Measurements from ENCODE around the gene G6PC2. TPM values are rescaled to one million over a fixed set of nuclear protein-coding genes. Genes with fewer than 3 reads are reported as not detected.
A peak's percentile ranks its signal among the peaks of the same experiment; 100 is the strongest.

The G6PC2 gene
- total RNA-seq, 2 donors from 2014 or later, result 21.3 to 35.3 TPM

GRCh38 chr2:168939918-168940317 is 38.8 kb downstream of the G6PC2 start:
- H3K36me3 ChIP-seq (replicated peaks in 1 of 2; ENCODE audit: insufficient read depth in 1 of 2, low read depth in 2 of 2), result no peaks in the 10 kb centered on the region
- no peaks in the 10 kb centered on the region for H3K9me3 ChIP-seq
- no peaks in the 10 kb centered on the region for H3K27me3 ChIP-seq
- no peak overlapping the region for H3K27ac ChIP-seq
- TF ChIP-seq CTCF (IDR thresholded peaks at IDR 0.05) (no peak), POLR2A (IDR thresholded peaks at IDR 0.05) (no peak)
- ATAC-seq, result no peak
- no peak overlapping the region for H3K4me3 ChIP-seq
- WGBS, 2 donors, result 85% methylated on average over 4 of the region's 4 CpGs
- H3K4me1 ChIP-seq, result no peaks in the 10 kb centered on the region
- intact Hi-C loops (cut with DNase I), result no loop called here
- DNase-seq, result no peak

GRCh38 chr2:168941297-168941696 is 40.2 kb downstream of the G6PC2 start:
- no peak for TF ChIP-seq POLR2A (IDR thresholded peaks at IDR 0.05)
- TF ChIP-seq CTCF (IDR thresholded peaks at IDR 0.05), result no peak
- no peaks in the 10 kb centered on the region for H3K36me3 ChIP-seq (replicated peaks in 1 of 2; ENCODE audit: insufficient read depth in 1 of 2, low read depth in 2 of 2)
- intact Hi-C loops (cut with DNase I), result no loop called here
- no peak for ATAC-seq
- H3K9me3 ChIP-seq, result no peaks in the 10 kb centered on the region
- H3K4me1 ChIP-seq, result no peaks in the 10 kb centered on the region
- H3K4me3 ChIP-seq, result no peak overlapping the region
- H3K27ac ChIP-seq, result no peak overlapping the region
- no peaks in the 10 kb centered on the region for H3K27me3 ChIP-seq
- DNase-seq, result no peak

GRCh38 chr2:168944065-168944464 is 43.0 kb downstream of the G6PC2 start:
- no peak for TF ChIP-seq POLR2A (IDR thresholded peaks at IDR 0.05)
- TF ChIP-seq CTCF (IDR thresholded peaks at IDR 0.05), result no peak
- DNase-seq, result no peak
- Histone ChIP-seq H3K27ac (no peak overlapping the region), H3K27me3 (no peaks in the 10 kb centered on the region), H3K4me3 (no peak overlapping the region), H3K4me1 (no peaks in the 10 kb centered on the region), H3K9me3 (no peaks in the 10 kb centered on the region), H3K36me3 (replicated peaks in 1 of 2; ENCODE audit: insufficient read depth in 1 of 2, low read depth in 2 of 2) (no peaks in the 10 kb centered on the region)
- no peak for ATAC-seq
- 79 to 85% methylated on average over 3 of the region's 3 CpGs for WGBS, 2 donors
- intact Hi-C loops (cut with DNase I), result no loop called here

- intact Hi-C loops (cut with DNase I), result no loop called here
- Histone ChIP-seq H3K4me3 (no peak overlapping the region), H3K4me1 (no peaks in the 10 kb centered on the region), H3K36me3 (replicated peaks in 1 of 2; ENCODE audit: insufficient read depth in 1 of 2, low read depth in 2 of 2) (no peaks in the 10 kb centered on the region), H3K27me3 (no peaks in the 10 kb centered on the region), H3K27ac (no peak overlapping the region), H3K9me3 (no peaks in the 10 kb centered on the region)
- ATAC-seq, result no peak
- 55 to 65% methylated on average over 4 of the region's 4 CpGs for WGBS, 2 donors
- no peak for DNase-seq
- TF ChIP-seq CTCF (IDR thresholded peaks at IDR 0.05) (no peak), POLR2A (IDR thresholded peaks at IDR 0.05) (no peak)
These were observed 44.4 kb downstream of the G6PC2 start for GRCh38 chr2:168945508-168945907.

- TF ChIP-seq CTCF (IDR thresholded peaks at IDR 0.05) (peak in 5 of 7 experiments; percentile 16 to 46 (median 18)), POLR2A (IDR thresholded peaks at IDR 0.05) (no peak)
- H3K27me3 ChIP-seq, result no peaks in the 10 kb centered on the region
- H3K4me1 ChIP-seq, result no peaks in the 10 kb centered on the region
- H3K27ac ChIP-seq, result no peak overlapping the region
- no peaks in the 10 kb centered on the region for H3K9me3 ChIP-seq
- H3K4me3 ChIP-seq, result no peak overlapping the region
- intact Hi-C loops (cut with DNase I), result no loop called here
- 56 to 57% methylated on average over 6 of the region's 6 CpGs for WGBS, 2 donors
- no peak for DNase-seq
- H3K36me3 ChIP-seq (replicated peaks in 1 of 2; ENCODE audit: insufficient read depth in 1 of 2, low read depth in 2 of 2), result no peaks in the 10 kb centered on the region
- no peak for ATAC-seq
These were observed 47.6 kb downstream of the G6PC2 start for GRCh38 chr2:168948621-168949212.
